Erythroblast (primary cell): Measurements from ENCODE around the gene RPL10.

Source experiments
- GATA1 ChIP-seq: IDR thresholded peaks from 2 replicates; pipeline ENCODE4 v1.6.1; 2011; ENCODE audit warnings: low read depth, mild to moderate bottlenecking, control low read depth, low read length, moderate library complexity
- POLR2A ChIP-seq: IDR thresholded peaks from 2 replicates; pipeline ENCODE4 v1.6.1; 2011; ENCODE audit warnings: mild to moderate bottlenecking, low read length

DNA sequence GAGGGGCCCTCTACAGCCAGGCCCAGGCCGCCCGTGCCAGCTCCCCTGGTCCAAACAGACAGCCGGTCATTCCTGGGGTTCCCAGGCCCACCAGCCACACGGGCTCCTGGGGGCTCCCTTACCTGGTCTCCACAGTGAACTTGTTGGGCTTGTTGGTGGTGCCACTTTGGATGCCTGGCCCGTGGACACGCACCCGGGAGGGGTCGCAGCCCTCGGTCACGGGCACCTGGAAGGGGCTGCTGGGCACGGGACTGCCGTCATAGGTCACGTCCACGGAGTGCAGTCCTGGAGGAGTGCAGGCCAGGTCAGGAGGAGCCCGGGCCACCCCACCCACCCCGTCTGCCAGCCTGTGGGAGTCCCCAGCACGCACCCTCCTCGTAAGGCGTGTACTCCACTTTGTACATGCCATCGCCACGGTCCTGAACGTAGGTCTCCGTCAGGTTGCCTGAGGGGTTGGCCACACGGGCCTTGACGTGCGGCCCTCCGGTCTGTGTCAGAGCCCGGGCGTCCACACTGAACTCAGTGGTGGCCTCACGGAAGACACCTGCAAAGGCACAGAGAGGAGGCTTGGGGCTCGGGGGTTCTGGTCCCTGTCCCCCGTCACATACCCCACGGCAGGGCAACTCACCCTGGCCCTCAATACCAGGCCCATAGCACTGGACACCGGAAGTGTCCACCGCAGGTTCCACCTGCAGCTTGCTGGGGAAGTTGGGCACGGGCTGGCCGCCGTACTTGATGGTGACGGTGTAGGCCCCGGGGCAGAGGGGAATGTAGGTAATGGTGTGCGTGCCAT lies 38.6 kb upstream of the RPL10 start:
- TF ChIP-seq POLR2A (no peak), GATA1 (no peak)
